GM18858 (cell line): Measurements from ENCODE around the gene NUBP2.
"Not testable (repeated sequence)": the region's sequence is repeated elsewhere in the genome, so short reads cannot be mapped to it uniquely, and the experiment has no call there.

Experiments used
- ATAC-seq: cut with Tn5 transposase; IDR thresholded peaks from one replicate; pipeline ENCODE4 v1.9.1; 2021; ENCODE audit not compliant: unreplicated experiment

The NUBP2 gene

DNA sequence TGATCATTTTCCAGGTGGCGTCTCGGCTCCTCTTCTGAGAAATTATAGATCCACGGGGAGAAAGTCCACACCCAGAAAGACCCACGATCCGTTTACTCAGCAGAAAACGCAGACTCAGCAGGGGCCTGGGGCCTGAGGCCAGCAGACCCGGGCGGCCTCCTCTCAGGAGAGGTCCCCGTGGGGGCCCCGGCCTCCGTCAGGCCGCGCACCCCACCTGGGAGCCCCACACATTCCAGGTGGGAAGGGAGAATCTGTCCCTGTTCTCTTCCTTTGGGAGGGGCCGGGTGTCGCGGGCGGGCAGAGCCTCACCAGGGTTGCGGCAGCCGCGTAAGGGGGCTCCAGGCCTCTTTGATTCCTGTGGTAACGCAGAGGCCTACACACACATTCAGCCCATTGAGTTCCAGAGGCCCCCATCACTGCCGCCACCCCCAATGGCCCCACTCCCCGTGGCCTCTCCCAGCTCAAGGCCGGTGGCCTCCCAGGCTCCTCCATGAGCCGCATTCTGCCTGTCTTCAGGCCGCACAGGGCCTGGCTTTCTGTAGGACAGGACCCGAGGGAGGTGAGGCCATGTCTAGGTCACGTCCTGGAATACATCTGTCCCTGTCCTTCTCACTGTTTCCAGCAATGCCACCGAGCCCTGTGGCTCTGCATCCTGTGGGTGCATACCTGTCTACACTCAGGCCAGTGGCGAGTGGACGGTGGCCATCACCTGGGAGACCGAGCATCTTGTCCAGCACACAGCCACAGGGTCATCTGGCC lies 12.3 kb downstream of the NUBP2 start:
- no peak for ATAC-seq

DNA sequence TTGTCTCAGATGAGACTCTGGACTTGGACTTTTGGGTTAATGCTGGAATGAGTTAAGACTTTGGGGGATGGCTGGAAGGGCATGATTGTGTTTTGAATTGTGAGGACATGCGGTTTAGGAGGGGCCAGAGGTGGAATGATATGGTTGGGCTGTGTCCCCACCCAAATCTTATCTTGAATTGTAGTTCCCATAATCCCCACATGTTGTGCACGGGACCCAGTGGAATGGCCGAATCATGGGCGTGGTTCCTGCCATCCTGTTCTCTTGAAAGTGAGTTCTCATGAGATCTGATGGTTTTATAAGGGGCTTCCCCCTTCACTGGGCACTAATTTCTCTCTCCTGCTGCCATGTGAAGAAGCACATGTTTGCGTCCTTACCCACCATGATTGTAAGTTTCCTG lies 16.5 kb downstream of the NUBP2 start:
- not testable (repeated sequence) for ATAC-seq

DNA sequence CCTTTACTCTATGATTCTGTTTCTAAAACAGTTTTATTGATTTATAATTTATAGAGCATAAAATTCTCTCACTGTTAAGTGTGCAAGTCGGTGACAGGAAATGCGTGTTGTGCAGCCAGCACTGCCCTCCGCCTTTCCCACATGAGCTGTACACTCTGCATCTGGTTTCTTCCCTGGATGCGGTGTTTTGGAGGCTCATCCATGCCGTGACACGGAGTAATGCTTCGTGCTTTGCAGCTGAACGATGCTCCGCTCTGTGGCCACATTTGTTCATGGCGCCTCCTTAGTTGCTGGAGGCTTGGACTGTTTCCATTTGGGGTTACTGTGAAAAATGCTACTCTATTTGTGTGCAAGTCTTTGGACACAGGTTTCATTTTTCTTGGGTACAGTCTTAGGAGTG lies 17.9 kb downstream of the NUBP2 start:
- ATAC-seq: no peak

DNA sequence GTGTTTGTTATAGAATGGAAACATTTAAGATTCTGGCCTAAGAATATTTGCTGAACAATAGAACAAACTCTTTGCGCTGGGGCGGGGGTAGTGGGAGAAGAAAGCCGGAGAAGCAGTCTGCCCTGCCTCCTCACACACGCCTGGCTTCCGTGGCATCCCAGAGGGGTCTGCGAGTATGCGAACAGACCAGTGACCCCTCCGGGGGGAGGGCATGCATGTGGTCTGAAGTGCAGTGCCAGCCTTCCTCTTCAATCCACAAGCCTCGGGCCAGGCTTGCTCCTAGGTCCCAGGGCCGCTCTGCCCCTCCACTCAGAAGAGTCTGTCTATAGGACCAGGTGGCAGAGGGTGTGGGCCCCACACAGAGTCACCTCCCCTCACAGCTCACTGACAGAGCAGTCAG lies 24.9 kb downstream of the NUBP2 start:
- no peak for ATAC-seq

DNA sequence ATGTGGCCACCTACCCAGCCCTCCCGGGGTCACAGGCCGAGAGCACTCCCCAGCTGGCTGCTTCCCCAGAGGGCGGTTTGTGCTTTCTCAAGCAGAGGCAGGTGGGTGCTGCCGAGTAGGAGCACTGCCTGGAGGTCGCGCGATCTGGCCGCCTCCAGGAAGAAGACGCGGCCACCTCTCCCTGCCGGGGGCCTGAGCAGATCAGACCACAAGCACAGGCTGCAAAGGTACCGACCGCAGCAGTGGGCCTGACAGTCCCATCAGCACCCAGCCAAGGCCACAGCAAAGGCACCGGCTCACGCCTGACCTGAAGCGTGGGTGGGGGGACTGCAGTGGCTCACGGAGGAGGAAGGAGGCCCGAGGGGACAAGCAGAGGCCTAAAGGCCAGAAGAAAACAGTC lies 25.9 kb downstream of the NUBP2 start:
- no peak for ATAC-seq

DNA sequence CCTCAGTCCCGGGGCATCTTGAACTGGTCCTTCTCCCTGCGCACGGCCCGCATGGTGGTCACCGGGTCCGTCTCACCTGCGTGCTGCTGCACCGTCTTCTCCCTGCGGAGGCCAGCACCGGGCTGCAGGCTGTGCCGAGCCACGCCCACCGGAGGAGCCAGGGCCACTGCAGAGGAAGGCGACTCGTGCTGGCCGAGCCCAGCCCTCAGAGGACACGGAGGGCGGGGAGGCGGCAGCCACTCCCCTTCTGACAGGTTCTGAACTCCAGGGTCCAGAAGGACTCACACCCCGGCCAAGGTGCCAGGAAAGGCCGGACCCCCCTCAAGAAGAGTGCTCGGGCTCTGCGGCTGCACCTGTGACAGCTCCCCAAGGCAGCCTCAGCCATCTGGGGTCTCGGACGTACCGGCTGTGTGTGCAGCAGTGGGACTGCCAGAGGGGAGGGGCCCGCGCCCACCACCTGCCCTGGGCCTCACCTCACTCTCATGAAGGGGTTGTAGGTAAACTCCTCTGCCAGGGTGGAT lies 26.6 kb downstream of the NUBP2 start:
- no peak for ATAC-seq

DNA sequence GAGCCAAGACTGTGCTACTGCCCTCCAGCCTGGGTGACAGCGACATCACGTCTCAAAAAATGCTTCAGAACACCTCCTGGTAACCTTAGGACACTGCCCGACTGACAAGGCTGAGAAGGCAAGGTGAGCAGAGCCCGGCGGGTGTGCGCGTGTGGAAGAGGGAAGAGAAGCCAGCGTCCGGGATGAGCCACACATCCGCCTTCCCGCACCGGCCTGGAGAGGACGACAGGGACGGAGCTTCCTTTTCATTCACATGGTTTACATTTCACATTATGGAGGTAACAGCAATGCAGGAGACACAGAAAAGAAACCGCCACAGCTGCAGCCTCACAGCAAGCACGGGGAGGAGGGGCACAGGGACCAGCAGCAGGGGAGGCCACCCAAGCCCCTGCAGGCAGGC lies 27.3 kb downstream of the NUBP2 start:
- no peak for ATAC-seq

DNA sequence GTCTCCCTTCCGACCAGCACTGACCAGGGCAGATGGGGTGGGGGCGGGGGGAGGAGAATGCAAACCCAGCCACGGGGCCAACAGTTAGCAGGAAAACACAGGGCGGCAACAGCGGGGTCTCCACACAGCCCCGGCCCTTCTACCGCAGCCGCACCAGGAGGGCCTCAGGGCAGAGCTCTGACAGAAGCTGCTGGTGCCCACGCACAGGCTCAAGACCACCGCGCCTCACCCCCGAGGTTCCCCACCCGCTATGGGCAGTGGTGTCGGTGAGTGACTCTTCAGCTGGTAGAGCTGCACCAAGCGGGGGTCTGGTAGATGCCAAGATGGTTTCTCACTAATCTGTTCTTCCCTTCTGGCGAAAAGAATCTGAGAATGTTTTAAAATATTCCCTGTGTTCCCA lies 27.8 kb downstream of the NUBP2 start:
- no peak for ATAC-seq

DNA sequence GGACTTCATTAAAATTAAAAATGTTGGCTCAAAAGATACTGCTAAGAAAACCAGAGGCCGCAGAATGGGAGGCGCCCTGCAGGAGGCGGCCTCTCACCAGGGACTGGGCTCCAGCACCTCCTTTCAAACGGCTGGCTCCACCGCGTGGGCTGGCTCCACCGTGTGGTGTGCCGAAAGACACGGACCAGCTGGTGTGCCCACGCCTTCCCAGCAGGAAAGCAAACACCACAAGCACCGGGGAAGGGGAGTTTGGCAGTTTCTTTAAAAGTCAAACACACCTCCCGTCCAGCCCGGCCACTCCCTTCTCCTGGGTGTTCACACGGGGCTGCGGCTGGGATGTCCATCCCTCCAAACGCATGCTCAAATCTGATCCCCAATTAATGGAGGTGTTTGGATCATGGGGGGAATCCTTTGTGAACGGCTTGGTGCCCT lies 30.0 kb downstream of the NUBP2 start:
- no peak for ATAC-seq

DNA sequence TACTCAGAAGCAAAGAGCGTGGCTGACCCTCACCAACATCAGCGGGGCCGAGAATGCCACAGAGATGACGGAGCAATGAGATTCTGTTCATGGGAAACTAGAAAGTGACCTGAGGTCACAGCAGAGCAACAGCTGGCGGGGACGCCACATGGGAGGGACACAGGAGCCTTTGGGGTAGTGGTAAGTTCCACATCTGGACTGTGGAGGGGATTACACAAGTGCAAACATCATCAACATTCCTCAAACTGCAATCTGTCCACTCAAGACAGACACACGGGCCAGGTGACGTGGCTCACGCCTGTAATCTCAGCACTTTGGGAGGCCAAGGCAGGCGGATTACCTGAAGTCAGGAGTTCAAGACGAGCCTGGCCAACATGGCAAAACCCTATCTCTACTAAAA lies 32.7 kb downstream of the NUBP2 start:
- ATAC-seq: no peak

DNA sequence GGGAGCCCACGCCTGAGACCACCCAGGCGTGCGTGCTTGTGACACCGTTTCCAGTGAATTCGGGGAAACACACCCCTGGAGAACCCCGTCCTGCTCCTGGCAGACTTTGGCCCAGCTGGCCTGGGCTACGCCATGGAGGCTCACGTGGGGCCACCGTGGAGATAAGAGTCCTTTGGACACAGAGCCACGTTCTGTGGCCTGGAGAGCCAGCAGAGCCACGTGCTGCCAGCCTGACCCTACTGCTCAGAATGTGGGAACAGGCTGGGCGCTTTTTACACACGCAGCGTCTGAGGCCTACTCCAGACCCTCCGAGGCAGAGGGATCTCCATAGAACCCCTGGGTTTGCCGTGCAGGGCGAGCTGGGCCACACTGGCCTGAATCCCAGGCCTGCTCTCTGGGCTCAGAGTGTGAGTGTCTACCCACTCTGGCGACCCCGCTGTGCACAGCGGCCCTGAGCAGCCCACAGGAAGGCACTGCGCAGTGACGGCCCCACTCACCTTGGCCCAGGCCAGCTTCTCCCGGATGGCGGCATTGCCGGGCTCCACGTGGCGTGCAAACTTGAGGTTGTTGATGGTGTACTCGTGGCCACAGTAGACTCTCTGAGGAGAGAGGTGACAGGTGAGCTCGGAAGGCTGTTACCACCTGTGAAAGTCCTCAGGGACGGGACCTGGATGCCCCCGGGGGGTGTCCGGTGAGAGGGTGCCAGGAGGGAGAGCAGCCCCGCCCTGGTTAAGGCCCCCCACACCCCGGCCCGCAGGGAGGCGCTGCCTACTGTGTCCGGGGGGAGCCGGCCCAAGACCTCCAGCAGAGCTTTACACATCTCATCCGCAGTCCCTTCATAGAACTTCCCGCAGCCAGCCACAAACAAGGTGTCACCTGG lies 33.9 kb downstream of the NUBP2 start:
- no peak for ATAC-seq

DNA sequence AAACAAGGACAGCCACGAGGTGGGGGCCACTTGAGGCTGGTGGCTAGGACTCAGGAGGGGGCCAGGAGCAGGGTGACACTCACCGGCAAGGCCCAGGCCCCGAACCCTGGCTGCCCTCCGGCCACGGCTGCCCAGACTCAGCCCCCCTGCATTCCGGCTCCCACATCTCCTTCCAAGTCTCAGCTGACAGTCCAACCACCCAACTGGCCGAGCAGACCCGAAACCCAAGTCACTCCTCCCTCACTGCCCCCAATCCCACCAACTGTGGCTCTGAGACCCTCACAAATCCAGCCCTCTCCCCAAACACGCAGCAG lies 34.5 kb downstream of the NUBP2 start:
- no peak for ATAC-seq

DNA sequence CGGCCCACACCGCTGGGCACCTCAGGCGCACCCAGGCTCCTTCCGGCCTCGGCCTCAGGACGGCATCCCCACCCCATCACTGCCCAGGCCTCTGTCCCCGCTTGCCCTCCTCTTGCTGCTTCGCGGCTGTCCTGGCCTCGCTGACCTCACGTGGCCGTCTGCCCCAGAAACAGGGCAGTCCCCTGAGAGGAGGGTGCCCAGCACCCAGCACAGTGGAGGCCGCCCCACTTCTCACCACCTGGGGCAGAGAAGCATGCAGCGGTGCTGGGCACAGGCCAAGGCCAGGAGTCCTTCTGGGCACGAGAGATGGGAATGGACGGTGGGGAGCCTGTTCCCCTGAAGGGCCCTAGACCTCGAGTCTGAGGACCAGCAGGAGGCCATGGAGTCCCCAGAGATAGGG lies 35.0 kb downstream of the NUBP2 start:
- no peak for ATAC-seq

DNA sequence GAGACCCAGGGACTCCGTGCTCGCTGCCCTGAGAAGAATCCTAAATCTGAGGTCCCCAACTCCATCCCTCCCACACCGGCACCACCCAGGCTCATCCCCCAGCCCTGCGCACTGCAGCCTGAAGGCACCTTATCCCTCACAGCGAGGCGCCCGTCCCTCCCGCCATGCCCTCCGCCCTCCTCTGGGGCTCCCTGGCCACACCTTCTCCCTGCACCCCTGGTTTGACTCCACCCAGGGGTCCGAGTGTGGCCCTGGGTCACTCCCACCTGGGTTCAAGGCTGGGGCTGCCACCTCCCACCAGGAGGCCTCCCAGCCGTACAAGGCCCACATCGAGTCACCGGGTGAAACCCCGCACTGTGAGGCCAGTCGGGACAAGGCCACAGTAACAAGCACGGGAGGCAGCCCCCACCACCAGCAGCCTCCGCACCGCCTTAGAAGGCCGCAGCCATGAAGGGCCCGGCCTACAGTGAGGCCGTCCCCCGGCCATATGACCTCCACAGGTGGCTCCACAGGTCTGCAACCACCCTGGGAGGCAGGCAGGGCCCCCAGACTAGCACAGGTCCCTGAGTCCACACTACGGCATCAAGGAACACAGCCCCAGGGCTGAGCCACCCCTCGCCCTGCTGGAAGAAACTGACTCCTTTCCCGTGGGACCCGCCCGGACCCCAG lies 35.6 kb downstream of the NUBP2 start:
- ATAC-seq: no peak

DNA sequence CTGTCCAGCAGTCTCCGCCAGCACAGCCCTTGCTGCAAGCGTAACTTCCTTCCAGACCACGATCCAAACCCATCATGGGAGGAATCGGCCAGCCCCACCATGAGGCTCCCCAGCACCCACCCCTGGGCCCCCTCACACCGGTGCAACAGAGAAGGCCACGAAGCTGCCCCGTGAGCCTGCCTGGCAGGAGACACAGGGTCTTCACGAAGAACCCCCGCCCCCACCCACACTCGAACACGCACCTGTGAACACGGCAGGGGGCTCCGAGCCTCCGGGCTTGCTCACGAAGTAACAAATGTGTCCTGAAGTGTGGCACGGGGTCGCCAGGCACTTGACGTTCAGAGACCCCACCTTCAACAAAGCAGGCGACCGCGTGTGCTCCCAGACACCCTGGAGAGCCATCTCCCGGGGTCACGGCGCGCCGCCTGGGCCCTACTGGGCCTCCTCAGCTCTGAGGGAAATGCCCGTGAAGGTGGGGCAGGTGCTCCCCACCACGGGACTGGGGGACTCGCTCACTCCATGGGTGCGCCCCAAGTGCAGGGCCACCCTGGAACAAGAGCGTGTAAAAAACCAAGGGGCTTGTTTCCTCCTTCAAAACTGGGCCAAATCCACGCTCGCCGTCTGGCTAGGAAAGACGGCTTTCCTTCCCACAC lies 36.2 kb downstream of the NUBP2 start:
- no peak for ATAC-seq

DNA sequence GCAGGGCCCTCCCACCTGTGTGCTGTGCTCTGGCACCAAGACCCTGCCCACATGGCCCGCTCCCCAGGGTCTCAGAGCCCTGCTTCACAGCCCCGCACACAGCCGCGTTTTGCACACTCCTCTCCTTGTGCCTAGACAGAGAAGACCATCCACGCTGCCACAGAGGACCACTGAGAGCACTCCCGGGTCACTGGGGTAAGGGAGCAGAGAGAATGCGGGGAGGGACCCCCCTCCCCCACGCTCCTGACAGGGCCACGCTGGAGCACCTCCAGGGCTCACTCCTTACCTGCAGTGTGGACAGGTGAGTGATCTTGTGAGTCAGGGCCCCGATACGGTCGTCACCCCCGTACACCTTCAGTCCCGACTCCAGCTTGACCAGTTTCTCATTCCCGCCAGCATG lies 36.9 kb downstream of the NUBP2 start:
- ATAC-seq: no peak

DNA sequence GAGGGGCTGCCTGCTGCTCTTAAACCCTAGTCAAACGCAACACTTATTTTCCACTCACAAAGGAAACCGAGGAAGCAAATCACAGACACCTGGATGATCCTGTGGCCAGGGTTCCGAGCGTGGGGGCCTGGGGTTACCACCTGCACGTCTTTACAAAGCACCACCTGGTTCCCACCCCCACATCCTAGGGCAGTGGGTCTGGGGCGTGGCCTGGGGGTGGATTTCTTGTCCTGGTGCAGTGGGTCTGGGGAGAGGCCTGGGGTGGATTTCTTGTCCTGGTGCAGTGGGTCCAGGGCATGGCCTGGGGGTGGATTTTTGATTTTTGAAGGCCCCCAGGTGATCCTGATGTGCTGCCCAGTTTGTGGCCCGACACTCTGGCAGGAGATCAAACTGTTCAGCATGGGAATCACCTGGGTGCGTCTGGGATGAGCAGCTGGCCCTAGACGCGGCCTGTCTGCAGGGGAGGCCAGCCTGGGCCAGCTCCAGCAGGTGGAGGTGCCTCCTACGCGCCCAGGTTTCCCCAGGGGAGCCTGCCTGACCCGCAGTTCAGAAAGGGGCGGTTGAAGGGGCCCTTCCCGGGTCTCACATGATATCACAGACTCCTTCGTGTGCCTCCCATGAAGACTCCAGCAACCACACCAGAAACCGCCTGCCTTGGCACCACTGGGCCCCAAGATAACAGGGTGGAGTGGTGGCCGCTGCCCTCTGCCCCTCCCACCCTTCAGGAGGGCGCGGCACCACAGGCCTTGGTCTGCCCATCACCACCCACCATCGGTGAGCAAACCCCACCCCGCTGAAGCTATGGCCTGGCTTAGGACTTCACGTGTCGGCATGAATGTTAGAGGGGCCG lies 37.6 kb downstream of the NUBP2 start:
- no peak for ATAC-seq

DNA sequence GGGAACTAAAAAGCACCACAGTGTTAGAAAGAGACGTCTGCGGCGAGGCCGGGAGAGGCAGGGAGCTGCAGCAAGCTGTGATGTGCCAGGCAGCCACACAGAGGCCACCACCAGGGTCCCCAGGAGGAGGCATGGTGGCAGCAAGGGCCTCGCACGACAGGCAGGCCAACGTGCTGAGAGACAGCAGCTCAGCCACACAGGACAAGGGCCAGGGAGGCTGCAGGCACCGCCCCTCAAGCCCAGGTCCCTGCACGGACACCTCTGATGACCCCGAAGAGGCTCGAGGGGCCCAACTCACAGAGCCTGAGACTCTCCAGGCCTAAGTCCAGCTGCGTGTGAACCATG lies 38.2 kb downstream of the NUBP2 start:
- ATAC-seq: no peak

DNA sequence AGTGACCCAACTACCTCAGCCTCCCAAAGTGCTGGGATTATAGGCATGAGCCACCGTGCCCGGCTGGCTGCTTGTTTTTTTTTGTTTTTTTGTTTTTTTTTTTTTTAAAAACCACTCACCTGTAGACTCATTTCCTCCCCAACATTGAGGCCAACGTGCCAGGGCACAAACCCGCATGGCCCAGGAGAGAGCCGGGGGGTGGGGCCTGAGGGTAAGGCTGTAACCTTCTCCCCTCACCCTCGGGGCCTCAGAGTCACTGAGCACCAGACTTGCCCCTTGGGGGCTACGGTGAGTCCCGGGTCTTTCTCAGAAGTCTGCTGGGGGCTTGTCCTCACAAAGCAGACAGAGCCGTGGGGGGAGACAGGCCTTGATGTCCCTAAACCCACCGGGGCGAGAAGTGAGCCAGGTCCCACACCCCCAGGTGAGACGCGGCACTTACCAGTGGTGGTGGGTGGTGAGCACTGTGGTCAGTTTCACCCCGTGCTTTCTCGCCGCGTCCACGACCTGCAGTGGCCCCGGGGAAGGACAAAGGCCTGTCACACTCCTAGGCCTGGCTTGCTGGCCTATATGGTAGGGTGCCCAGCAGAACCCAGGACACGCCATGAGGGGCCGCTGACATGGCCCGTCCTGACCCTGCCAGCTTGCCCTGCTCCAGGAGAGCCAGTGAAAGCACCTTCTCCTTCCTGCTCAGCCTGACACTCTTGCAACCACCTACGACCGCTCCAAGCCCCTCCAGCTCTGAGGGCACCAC lies 39.3 kb downstream of the NUBP2 start:
- ATAC-seq: no peak

DNA sequence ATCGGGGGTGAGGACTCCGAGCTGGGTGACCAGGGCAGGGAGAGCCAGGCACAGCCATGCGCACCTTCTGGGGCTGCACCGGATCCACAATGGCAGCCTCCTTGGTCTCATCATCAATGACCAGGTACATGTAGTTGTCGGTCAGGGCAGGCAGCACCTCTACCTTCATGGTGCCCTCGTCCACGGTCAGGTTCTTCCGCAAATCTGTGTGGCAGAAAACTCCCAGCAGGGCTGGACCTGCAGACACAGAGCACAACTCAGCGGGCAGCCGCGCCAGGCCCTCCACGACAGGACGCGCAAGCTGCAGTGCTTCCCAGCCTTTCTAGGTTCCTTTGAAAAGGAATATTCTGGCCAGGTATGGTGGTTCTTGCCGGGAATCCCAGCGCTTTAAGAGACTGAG lies 40.0 kb downstream of the NUBP2 start:
- no peak for ATAC-seq
